Measurements from ENCODE around the gene TOE1. TPM values are rescaled to one million over a fixed set of nuclear protein-coding genes. Genes with fewer than 3 reads are reported as not detected.
A peak's percentile ranks its signal among the peaks of the same experiment; 100 is the strongest.

Gene TOE1
- total and polyA plus RNA-seq, 9 of the 15 experiments (the other 6 are each of a cell fraction or from before 2014, with no cell fraction given) = 32.1 to 85.7 (median 38.0) TPM

- peak in 1 of 2 experiments; percentile 28; a peak in 1 of 4 replicates for TF ChIP-seq BCLAF1 (IDR thresholded peaks at IDR 0.05; ENCODE audit: borderline replicate concordance in 1 of 2, control insufficient read depth in 1 of 2, low read depth in 2 of 2, low read length in 1 of 2)
- no peak for TF ChIP-seq GTF3C2 (IDR thresholded peaks at IDR 0.05; ENCODE audit: borderline replicate concordance, extremely low read depth, insufficient read length)
- TF ChIP-seq ZNF655 (CRISPR knock-in tag; IDR thresholded peaks at IDR 0.05) = no peak
- TF ChIP-seq MYC (IDR thresholded peaks at IDR 0.05; ENCODE audit: low read depth, low read length) = peak; percentile 82
- peak; percentile 75 for TF ChIP-seq MYC (CRISPR knock-in tag; IDR thresholded peaks at IDR 0.05; ENCODE audit: borderline replicate concordance, low read depth)
- TF ChIP-seq, protein P1, sequence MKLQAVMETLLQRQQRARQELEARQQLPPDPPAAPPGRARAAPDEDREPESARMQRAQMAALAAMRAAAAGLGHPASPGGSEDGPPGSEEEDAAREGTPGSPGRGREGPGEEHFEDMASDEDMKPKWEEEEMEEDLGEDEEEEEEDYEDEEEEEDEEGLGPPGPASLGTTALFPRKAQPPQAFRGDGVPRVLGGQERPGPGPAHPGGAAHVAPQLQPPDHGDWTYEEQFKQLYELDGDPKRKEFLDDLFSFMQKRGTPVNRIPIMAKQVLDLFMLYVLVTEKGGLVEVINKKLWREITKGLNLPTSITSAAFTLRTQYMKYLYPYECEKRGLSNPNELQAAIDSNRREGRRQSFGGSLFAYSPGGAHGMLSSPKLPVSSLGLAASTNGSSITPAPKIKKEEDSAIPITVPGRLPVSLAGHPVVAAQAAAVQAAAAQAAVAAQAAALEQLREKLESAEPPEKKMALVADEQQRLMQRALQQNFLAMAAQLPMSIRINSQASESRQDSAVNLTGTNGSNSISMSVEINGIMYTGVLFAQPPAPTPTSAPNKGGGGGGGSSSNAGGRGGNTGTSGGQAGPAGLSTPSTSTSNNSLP (IDR thresholded peaks at IDR 0.05; ENCODE audit: borderline replicate concordance, low read depth, low read length) = 0 out of 2 replicates have a peak, but pooled peaks have one; percentile 9
- 0 out of 4 replicates have a peak, but pooled peaks of 1 of the 2 experiments have one; percentile 33 for TF ChIP-seq FOXA3 (CRISPR knock-in tag; conservative IDR thresholded peaks at IDR 0.05 in 1 of 2, IDR thresholded peaks at IDR 0.05 in 1 of 2)
- no peak for TF ChIP-seq HNRNPH1 (optimal IDR thresholded peaks at IDR 0.05; ENCODE audit: low read depth, low read length)
- no peak for TF ChIP-seq KLF10 (CRISPR knock-in tag; IDR thresholded peaks at IDR 0.05)
- TF ChIP-seq, protein P2, sequence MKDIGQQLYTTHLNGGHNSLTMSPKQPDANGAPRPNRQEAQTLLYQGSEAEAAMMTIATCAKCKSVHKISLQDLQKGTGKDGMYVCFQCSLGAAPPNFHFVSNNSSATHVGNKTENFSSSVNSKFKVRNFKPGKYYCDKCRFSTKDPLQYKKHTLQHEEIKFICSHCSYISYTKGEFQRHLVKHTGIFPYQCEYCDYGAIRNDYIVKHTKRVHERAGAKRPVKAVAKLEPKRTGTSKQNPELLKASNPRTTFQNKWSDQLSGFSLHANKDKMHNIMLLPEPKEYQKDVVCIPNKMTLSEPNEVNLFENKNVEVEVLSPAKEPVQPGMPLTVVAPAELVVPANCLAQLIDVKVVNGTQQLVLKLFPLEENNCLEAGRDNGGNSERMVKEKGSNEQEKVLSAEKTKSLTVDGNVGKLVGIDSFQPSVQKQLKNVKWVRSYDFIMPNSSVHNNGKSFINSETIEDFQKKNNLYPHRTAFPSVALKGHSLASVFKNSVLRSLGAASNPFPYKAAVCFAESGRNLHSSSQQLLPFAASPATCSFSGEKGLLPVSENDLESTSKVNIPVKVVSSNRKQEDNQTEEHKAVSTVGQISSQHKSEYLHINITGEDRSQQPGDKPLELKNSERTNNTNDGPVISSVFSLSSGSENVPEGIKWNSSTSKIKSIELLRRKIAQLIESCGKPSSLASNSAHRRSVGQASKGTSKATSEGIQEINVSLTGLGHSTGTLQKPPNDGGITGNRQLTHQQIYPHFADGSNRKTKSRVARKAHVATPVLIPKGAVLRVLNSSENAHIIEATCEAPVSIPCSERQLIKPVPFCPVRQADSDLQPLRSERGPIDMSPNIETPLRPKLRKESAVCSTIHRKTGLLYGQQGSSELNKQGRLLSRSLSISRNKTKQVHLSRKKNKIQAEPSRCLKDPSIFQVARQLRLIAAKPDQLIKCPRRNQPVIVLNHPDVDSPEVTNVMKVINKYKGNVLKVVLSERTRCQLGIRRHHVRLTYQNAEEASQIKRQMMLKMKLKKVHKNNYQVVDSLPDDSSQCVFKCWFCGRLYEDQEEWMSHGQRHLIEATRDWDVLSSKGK (CRISPR knock-in tag; IDR thresholded peaks at IDR 0.05) = no peak
- no peak for TF ChIP-seq NFXL1 (CRISPR knock-in tag; IDR thresholded peaks at IDR 0.05)
- TF ChIP-seq ZFPM2 (CRISPR knock-in tag; IDR thresholded peaks at IDR 0.05) = no peak
Observed at GRCh38 chr1:45339789-45340558, at the start of gene TOE1, which contains the start of gene MUTYH (continued).

Data from K562 (cell line).